SW 1271 (cell line): ENCODE measurements around the gene HS6ST3.

ENCODE experiments used
- DNase-seq, 2 experiments: peaks; one replicate each; lab custom pipeline; 2025; lab: John Stamatoyannopoulos, UW

Gene HS6ST3

GRCh38 chr13:96792188-96792587 lies 702.3 kb downstream of the HS6ST3 start:
- no peak for DNase-seq

DNA sequence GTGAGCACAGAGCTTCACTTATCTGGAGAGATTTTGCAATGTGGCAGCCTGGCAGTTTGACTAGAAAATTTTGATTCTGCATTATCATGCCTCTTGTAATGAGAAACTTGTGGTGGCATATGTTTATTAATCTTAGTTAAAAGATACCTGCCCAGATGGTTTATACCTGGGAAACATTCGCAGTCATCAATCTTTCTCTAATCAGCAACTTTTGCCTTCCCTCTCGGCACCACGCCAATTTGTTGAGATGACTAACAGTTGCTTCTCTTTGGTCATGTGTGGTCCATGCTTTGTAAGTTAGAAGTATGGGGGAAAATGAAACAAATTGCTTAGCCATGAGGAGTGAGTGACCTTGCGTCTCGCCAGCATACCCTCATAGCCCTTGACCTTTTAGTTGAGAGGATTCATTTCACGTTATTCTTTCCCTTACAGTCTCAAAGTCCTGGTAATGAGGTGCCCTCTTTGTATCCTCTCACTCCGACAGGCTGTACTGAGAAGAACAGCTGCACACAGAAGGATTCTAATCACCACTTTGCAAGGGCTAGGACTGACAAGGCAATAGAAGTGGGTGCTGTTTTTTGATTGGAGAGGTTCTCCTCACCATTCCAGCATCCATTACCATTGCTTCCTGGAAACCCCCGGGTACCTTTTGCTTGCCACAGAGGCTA lies 703.0 kb downstream of the HS6ST3 start:
- DNase-seq = no peak

- DNase-seq = no peak
These were observed 703.5 kb downstream of the HS6ST3 start for GRCh38 chr13:96793404-96793755.

DNA sequence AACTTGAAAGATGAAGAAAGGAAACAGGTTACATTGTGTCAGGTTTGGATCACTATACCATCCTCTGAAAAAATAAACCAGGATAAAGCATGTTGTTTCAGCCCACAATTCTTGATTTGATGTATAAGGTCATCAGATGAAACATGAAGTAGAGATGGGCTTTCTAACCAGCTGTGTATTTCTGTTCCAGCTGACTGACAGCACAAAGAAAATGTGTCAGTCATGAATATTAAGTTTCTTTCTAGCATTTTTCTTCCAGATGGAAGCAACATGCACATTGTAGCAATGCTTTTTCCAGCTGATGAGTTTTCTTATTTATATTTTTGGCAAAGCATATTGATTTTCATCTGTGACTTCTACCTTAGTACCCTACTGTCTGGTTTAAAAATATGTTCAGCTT lies 704.8 kb downstream of the HS6ST3 start:
- no peak for DNase-seq

DNA sequence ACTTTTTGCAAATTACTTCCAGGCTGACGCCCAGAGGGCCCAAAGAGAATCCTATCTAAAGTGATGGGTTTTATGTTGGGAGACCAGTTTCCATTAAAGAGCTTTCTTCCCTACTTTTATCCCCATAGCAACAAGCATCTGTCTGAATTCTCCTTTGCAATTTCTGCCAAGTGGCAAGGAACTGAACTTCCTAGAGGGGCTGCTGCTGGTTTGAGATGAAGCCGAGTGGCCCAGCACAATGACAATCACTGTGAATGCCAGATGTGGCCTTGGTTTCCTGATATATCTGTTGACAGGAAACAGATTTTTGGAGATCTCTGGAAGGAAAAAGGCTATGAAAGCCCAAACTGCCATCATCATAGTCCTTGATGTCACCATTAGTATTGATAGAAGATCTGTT lies 705.8 kb downstream of the HS6ST3 start:
- no peak for DNase-seq

DNA sequence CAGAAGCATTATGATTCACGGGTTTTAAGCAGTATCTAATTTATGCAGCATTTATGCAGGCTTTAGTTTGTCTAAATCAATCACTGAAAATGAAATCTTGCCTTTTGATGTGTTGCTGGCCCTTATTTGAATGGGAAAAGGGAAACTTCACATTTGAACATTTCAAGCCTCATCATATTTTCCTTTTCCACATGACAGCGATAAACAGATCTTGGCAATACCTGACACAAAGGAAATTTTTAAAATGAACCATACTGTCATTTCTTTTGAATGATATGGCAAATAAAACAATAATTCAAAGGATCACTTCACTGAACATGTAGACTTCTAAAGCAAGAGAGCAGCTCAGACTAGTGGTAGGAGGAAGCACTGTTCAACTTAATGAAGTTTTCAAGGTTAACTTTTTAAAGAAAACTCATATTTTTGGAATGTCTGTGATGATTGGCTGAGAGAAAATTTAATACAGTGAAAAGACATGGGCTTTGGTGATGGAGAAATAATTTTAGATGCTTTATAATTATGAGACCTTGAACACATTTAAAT lies 706.3 kb downstream of the HS6ST3 start:
- DNase-seq = peak in 1 of 2 experiments; percentile 3

DNA sequence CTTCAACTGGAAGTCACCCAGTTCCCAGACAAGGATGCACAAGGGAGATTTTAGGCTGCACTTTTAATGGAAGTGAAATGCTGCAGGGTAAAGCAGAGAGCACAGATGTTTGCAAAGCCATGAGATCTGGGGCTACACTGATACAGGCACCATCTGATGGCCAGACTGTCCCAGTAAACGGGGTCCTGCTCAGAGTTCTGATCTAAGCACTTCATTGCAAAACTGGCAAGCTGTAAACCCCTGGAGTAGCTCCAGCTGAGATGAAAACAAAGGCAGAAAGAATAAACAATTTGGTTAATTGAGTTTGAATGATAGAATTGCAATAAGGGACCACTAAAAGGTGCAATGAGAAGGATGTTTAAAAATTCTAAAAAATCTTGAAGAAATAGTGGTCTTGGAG lies 707.2 kb downstream of the HS6ST3 start:
- no peak for DNase-seq

- no peak for DNase-seq
These were observed 713.7 kb downstream of the HS6ST3 start for GRCh38 chr13:96803456-96804100.

DNA sequence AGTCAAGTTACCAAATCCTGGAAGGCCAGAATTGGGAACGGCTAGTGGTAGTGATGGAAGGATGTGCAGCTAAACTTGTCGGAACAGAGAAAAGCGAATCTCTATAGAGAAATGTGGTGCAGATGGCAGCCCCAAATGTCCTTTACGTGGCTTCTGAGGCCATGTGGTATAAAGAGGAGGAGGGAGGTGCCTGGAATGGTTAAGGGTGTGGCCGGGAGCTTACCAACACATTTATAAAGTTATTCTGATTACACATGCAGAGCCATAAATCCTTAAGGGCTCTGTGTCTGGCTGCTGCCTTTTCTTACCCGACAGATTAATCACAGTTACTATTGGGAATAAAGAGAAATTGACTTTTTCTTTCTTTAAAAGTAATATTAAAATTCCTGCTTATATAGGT lies 714.3 kb downstream of the HS6ST3 start:
- DNase-seq = no peak

DNA sequence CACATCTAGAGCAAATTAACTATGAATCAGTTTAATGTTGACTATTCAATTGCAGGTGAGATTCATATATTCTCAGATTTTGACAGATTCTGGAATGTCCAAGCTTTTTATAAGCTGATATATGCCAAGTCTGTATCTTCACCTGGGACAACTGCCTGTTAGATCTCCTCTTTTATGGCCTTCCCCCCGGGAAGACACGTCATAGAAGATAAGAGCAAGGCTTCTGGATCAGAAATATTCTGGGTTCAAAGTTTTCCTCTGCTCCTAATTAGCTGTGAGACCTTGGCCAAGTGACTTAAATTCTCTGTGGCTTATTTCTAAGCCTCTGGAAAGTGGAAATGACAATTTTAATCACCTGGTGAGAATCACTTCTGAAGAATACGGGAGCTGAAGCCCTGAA lies 716.8 kb downstream of the HS6ST3 start:
- DNase-seq = no peak

- no peak for DNase-seq
These were observed 719.6 kb downstream of the HS6ST3 start for GRCh38 chr13:96809366-96810096.

DNA sequence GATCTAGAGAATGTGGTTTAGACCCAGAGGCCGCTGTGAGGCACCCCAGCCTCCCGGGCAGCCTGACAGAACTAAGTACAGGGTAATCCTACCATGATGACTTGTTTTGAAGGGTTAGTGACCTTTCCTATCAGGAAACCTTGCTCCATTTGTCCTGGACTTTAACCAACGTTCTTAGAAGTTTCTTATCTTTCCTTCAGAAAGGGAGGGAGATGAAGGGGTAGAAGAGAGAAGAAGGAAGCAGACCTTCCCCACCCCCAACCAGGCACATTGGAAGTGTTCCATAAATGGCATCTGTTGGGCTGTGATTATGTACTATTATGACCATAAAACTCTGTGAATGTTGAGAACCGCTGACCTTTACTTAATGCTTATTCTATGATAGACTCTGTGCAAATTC lies 720.2 kb downstream of the HS6ST3 start:
- no peak for DNase-seq

- DNase-seq = no peak
These were observed 721.1 kb downstream of the HS6ST3 start for GRCh38 chr13:96811049-96811448.

GRCh38 chr13:96816261-96816660 lies 726.4 kb downstream of the HS6ST3 start:
- no peak for DNase-seq

GRCh38 chr13:96816874-96817273 lies 727.0 kb downstream of the HS6ST3 start:
- no peak for DNase-seq

DNA sequence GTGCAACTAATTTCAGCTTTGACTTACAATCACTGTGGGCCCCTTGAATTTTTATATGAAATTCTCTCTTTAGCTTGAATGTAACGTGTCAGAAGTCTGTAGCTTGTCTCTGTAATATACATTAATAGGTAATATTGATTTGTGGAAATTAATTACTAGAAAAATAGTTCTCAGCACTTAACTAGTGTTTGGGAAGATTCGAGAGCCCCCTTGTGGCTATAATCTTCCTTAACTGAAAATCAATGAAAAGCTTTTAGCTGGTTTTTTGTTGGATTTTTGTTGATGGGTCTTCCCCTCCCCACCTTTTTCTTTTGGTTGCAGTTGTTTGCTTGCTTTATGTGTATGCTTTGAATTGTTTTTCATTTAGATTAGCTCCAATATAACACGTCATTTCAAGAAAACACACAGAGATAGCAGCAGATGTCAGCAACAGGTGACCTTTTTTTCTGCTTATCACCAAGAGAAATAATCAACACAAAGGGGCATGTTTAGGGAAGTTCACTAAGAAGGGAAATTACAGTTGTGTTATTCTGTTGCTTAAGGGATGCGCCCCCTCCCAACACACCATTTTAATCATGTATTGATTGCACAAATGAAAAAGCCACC lies 727.5 kb downstream of the HS6ST3 start:
- peak in 1 of 2 experiments; percentile 5 for DNase-seq

DNA sequence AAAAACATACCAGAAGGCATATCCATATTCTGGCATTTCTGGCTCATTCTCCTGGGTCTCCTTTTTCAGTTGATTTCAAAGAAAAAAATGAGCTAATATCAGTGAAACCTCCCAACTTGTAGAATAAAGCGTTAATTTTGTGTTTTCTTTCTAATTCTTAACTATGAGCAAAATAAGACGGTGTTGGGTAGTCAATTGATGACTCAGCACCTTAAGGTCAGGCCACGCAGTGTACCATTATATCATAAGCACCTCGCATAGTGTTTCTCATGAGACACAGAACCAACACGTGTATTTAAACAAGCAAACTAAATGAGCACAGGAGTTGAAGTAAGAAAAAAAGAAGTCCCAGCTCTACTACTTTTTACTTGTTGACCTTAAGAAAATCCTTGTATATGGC lies 729.5 kb downstream of the HS6ST3 start:
- DNase-seq = no peak

DNA sequence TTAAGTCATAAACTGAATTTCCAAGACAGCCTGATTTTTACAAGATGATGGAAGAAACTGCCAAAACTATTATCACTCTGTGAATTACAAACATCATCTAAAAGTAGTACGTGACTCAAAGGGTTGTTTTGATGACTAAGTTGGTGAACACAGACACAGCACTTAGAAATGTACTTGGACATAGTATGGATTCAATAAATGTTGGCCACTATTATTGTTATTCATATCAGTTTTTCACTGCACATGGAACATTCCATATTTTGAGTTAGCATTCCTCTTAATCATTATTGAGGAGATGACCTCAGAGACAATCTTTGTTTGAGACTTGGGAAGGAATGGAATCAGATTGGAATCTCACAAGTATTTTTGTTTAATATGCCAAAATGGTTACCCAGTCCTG lies 731.5 kb downstream of the HS6ST3 start:
- DNase-seq = no peak

DNA sequence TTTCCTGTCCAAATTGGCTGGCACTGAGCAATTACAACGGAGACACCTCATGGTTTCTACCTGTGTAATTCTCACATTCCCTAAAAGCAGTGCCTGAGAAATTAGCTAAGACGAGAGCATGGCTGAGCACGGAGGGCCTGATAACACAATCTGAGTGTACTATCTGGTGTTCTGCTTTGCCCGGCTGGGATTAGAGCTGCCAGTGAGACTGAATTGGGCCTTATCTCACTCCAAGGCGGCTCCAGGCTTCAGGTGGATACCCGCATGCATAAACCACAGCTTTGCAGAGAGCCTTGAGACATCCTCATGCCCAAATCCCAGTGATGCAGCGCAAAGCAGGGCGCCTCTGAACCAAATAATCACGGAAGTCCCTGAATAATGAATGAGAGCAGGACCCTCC lies 732.1 kb downstream of the HS6ST3 start:
- DNase-seq = no peak

DNA sequence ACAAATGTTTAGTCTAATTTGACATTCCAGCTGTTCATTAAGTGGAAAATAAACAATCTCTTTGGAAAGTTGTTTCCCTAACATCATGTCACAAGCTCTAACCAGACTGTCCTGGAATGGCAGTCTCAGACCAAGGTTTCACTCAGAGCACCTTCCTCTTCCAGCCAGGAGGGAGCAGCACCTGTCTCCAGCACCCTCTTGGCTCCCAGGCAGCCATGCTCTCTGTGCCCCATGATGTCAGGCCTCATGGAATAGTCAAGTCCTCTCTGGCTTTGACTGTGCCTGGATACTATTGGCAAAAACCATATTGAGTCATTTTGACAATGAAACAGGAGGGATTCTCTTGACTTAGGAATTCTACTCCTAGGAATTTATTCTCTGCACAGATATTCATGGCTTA lies 733.0 kb downstream of the HS6ST3 start:
- peak in 1 of 2 experiments; percentile 33 for DNase-seq

- DNase-seq = no peak
These were observed 734.2 kb downstream of the HS6ST3 start for GRCh38 chr13:96824140-96824539.

- DNase-seq = no peak
These were observed 735.7 kb downstream of the HS6ST3 start for GRCh38 chr13:96825653-96826052.

DNA sequence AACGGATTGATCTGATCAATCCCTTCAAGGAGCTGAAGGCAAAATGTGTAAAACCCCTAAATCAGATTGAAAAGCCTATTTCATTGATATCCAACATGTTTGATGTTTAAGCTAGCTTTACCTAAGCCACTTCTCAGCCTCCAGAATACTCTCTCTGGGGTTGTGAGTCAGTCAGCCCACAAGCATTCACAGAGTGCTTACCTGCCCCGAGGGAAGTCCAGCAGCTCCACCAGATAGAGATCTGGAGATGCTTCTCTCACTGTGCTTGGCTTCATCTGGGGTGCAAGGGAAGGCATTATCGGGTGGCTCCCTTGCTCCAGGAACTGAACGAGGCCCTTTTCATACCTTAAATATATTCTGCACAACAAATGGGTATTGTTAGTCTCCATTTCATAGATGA lies 744.7 kb downstream of the HS6ST3 start:
- DNase-seq = no peak
